Occipital lobe (tissue), 2 donors: ENCODE results near the gene DPYSL5. TPM values are rescaled to one million over a fixed set of nuclear protein-coding genes. Genes with fewer than 3 reads are reported as not detected.
"Not testable (repeated sequence)": the region's sequence is repeated elsewhere in the genome, so short reads cannot be mapped to it uniquely, and the experiment has no call there.

Source experiments
- DNase-seq: peaks from one replicate; lab custom pipeline; 2025; lab: John Stamatoyannopoulos, UW
- total RNA-seq: library from RNA; depleted of rRNA; stranded (reverse); fragments of >200 nt; gene quantifications from one replicate; pipeline ENCODE4 v1.2.3, GENCODE V29; 2014

DPYSL5 gene, protein sequence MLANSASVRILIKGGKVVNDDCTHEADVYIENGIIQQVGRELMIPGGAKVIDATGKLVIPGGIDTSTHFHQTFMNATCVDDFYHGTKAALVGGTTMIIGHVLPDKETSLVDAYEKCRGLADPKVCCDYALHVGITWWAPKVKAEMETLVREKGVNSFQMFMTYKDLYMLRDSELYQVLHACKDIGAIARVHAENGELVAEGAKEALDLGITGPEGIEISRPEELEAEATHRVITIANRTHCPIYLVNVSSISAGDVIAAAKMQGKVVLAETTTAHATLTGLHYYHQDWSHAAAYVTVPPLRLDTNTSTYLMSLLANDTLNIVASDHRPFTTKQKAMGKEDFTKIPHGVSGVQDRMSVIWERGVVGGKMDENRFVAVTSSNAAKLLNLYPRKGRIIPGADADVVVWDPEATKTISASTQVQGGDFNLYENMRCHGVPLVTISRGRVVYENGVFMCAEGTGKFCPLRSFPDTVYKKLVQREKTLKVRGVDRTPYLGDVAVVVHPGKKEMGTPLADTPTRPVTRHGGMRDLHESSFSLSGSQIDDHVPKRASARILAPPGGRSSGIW
- 128 TPM for total RNA-seq

DNA sequence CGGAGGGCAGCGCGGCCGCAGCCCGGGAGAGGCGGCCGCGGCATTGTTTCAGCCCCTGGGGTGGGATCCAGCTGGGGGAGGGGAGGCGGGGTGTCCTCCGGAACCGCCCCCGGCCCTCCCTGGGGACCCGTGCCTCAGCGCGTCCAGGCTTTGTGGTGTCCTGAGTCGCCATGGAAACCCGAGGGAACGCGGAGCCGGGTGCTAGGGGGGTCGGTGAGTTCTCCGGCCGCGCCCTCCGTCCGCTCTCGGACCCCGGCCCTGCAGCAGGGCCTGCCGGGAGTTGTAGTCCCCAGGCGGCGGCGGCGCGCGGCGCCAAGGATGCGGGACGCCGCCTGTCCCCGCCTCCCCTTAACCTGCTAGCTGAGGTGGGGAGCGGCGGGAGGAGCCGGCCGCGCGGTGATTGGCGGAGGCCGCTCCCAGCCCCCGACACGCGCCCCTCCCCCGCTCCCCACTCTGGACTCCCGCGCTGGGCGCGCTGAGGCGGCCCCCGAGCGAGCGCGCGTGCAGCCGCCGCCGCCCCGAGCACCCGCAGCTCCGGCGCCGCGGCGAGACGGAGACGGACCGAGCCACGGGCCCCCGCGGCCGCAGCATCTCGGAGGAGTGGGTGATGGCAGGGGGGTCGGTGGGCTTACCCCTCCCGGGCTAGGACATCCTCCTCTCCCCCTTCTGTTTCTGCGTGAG is at the start of gene DPYSL5:
DPYSL5 (plus strand) TSS at position 478 of the 681 bp plus-strand sequence. CDS start 50,368 bp downstream, outside the sequence.
- DNase-seq = peak; percentile 70

DNA sequence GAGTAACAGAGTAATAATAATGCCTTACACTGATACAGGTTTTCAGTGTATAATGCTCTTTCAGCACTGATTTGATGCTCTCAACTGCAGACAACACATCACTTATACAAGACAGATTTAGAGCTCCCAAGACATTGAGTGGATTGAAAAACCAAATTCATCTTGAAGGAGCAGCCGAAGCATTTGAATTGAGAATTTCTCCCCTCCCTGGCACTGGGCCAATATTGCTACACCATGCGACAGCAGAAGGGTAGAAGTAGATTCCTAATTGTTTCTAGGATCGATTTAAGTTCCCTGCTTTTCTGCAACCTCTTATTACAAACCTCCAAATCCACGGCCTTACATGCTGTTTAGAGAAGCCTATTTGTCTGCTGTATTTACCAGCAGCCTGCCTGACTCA is 46.6 kb upstream of the DPYSL5 start:
- DNase-seq = no peak

DNA sequence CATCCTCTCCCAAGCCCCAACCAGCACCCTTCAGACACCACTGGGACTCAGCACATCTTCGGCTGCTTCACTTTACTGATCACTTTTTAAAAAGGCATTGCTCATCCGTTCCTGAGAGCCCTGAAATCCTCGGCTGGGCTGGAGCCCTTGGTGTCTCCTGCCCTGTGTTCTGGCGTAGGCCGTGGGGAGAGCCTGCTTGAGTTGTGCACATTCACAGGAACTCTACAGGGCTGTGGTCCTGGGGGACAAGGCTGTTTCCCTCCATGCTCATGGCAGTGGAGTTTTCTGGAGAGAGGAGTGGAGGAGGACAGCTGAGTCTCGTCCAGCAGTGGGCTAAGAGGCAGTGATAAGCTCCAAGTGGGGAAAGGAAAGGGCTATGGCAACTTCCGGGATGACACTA is 46.1 kb upstream of the DPYSL5 start:
- DNase-seq = no peak

GRCh38 chr2:26805241-26805676 is 42.7 kb upstream of the DPYSL5 start:
- no peak for DNase-seq

GRCh38 chr2:26807788-26808460 is 40.0 kb upstream of the DPYSL5 start:
- DNase-seq = no peak

DNA sequence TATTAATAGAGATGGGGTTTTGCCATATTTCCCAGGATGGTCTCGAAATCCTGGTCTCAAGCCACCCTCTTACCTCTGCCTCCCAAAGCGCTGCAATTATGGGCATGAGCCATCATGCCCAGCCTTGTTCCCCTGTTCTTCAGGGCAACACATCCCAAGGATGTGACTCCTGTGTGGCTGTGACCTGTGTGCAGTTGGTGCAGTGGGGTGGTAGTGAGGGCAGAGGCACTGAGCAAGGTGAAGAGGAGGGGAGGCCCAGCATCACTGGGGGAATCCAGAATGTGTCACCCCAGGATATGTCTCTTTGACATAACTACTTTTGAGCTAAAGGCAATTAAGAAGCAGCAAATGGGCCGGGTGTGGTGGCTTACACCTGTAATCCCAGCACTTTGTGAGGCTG is 38.7 kb upstream of the DPYSL5 start:
- DNase-seq = no peak

GRCh38 chr2:26809876-26810577 is 37.9 kb upstream of the DPYSL5 start:
- DNase-seq = no peak

DNA sequence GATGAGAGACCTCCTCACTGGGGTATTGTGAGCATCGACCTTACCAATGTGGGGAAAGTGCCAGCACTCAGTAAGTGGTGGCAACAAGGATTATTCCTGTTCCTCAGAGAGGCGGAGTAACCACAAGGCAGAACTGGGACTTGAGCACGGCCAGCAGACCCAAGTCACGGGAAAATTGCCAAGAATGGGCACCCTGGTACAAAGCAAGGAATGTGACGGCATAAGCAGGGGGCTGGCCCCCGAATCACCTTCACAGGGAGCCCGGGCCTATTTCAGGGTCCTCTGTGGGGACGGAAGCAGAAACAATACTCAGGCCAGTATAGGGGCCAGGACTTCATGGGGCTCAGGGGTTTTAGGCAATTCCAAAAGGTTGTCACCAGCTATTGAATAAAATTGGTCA is 36.7 kb upstream of the DPYSL5 start:
- no peak for DNase-seq

DNA sequence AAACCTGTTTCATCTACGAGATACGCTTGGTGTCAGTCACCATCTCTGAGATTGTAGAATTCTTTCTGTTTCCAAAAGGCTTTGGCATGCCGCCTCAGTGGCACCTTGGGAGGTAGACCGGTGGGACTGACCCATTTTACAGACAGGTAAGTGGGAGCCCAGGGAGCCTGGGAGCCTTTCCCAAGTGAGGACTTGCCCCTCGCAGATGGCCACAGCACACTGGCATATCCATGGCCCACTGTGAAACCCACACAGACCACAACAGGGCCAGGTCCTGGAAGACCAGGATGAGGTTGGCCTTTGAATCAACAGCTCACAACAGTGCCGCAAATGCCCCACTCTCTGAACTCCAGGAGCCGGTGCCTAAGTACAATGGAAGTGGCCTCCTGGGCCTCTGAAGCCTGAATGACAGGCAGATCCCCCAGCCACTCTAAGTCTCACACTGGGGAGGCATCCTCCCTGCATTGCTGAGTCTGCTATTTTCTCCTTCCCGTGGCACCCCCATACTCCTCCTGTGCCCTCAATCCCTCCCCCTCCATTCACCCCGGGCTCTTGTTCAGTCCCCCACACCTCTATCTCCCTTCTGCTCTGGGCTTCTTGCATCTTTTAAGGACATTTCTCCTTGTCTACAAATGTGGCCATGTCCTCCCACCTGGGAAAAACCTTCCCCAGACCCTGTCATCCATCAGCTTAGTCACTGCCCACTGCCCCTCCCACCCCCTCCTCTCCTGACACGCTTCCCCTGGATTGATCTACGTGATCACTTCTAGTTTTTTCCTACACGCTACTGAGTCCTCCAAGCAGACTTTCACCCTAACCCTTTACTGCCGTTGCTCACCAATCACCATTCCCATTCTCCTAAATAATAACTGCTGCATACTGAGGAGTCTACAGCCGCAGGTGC is 35.9 kb upstream of the DPYSL5 start:
- DNase-seq = no peak

GRCh38 chr2:26812731-26813130 is 35.2 kb upstream of the DPYSL5 start:
- DNase-seq = no peak

- not testable (repeated sequence) for DNase-seq
Observed at GRCh38 chr2:26814072-26814765, 33.7 kb upstream of the DPYSL5 start.

- no peak for DNase-seq
Observed at GRCh38 chr2:26816893-26817292, 31.0 kb upstream of the DPYSL5 start.

- DNase-seq = no peak
Observed at GRCh38 chr2:26818255-26818654, 29.7 kb upstream of the DPYSL5 start.

DNA sequence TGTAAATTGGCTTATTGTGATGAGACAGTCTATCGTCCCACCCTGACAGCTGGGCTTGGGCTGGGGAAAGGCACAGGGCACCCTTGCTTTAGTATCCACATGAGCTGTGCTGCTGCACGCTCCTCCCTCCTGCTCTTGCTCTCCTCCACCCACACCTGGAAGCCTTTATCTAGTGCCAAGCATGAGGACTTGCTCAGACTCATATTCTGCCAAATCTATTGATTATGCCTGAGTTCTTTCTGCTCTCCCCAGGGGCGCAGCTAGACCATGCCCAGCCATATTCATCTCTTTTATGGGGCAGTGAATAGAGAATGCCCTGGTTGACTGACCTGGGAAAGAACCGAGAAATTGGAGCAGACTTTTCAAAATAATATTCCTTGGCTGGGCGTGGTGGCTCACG is 29.0 kb upstream of the DPYSL5 start:
- DNase-seq = no peak

GRCh38 chr2:26820932-26821331 is 27.0 kb upstream of the DPYSL5 start:
- no peak for DNase-seq

GRCh38 chr2:26822877-26823276 is 25.1 kb upstream of the DPYSL5 start:
- DNase-seq = no peak

- no peak for DNase-seq
Observed at GRCh38 chr2:26838121-26838906, 9.6 kb upstream of the DPYSL5 start.

- no peak for DNase-seq
Observed at GRCh38 chr2:26840937-26841610, 6.9 kb upstream of the DPYSL5 start.
